HG02870 (cell line): ENCODE measurements around the gene DUSP11.
"Not testable (repeated sequence)": the region's sequence is repeated elsewhere in the genome, so short reads cannot be mapped to it uniquely, and the experiment has no call there.

Experiments used
- ATAC-seq: cut with Tn5 transposase; IDR thresholded peaks from one replicate; pipeline ENCODE4 v1.9.1; 2021; ENCODE audit warnings: mild to moderate bottlenecking, moderate library complexity; ENCODE audit not compliant: unreplicated experiment

Gene DUSP11

DNA sequence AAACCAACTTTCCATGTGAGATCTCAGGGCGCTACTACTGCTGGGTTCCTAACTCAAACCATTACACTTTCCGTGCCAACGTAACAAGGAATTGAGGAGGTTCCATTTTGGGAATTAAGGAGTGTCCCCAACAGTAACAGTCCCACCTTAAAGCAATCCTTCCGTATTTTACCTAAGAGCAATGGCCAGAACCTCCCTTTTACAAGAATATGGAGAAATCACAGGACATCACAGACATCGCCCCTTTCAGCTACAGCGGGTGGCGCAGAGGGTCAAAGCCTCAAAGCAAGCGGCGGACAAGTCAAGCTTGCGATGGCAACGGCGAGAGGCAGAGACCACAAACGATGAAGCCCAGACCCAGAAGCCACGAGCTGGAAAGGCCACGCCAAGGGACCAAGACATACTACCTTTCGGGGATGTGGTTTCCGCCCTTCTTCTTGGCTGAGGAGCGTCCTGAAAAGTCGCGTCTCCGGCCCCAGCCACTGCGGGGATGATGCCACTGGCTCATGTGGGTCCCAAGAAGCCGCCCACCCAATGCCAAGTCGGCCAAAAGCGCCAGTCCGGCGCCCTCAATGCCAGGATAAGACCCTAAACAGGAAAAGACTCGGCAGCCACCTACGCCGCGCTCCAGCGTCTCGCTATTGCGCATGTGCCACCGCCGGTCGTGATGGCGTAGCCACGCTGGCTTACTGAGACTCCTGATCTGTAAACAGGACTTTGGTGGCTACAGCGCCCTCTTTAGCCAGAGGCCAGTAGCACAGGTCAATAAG is at the start of gene DUSP11:
Gene DUSP11, minus strand, starts transcription at position 637 of the 770 bp plus-strand sequence. Its CDS starts 129 bp downstream, at position 508.
- ATAC-seq, result peak; percentile 99

DNA sequence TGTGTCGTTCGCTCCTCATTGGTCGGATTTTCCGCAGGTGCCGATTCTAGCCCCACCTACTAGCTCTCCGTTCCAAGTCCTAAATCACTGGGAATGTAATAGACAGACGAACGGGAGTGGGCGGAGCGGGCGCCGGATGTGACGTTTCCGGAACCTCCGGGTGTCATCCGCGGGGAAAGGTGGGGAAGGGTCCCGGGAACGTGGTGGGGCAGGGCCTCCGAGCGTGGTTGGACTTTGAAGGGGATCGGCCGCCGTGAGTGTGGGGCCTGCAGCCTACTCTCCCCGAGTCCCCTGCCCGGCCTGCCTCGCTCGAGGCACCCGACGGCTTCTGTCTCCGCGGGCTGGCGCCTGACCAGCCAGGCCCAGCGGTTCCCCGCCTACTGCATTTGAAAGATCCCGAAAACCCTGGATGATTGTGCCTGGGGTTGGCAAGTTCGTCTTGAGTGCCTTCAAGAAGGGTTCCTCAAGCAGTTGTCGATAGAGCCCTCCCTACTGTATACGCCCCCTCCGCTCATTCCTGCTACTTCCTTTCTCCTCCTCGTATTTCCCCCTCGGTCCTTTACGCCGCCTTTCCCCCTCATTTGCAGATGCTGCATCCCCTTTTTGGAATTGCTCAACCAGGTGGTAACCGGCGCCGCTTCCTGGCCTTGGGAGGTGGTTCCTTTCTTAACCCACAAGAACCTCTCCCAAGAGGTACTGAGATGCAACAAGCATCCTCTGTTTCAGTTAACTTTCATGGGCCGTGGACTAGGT is 49.1 kb upstream of the DUSP11 start, which contains the start of gene STAMBP:
Gene STAMBP, plus strand, starts transcription at position 144 of the 753 bp plus-strand sequence. CDS start 1,896 bp downstream, outside the sequence.
- peak; percentile 90 for ATAC-seq

DNA sequence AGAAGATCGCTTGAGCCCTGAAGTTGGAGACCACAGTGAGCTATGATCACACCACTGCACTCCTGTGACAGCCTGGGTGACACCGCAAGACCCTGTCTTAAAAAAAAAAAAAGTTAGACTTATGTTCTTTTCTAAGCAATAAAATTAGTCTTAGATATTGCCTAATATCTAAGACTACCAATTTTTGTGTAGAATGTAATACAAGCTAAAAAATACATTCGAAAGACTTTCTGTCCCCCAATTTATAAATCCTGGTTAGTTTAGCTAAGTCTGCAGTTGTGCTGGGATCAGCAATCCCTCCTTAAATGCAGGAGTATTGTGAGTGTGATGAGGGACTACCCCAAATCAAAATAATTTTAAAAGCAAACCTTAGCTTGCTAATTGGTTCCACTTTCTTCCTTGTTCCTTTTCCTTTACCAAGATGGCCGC is 48.5 kb upstream of the DUSP11 start:
- no peak for ATAC-seq

DNA sequence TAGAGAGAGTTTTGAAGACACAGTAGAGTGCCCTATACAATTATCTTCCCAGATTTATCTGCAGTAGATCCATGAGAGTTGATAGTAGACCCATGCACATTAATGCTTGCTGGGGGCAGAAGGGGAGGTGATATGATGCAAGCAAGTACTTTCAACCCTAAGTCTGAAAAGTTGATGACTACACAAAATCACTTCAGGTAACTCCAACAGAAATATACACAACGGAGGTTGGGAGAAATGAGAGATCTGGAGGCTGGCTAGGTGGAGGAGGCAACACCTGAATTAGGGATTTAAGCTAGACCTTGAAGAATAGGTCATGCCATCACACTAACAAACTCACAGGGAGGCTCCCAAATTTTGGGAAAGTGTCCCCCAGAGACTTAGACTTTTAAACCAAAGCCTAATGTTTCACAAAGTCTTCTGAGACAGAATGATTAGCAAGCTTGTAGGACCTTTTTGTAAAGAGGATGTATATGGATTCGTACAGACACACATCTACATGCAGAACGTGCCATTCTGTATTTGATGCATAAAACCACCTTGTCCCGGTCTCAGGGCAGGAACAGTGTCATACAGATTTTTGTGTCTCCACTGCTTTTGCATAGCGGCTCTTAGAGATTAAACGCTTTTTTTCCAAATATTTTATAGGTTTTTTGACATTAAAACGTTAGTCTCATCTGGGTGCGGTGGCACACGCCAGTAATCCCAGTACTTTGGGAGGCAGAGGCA is 47.9 kb upstream of the DUSP11 start:
- ATAC-seq, result no peak

DNA sequence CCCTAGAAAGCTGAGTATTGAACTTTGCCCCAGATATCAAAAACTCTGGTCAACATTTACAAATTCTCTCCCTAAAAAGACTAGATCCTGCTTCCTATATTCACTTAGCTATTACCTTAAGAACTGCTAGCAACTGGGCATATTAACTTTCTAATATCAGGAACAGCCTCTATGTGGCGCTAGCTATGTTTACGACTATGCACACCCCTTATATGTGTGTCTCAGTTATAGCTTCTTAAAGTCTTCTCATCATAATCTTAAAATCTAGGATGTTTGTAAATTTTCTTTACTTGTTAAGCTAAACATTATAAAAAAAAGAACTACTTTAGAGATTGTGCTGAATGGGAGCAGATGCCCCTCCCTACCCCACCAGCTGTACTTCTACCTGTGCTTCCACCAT is 47.1 kb upstream of the DUSP11 start:
- no peak for ATAC-seq

DNA sequence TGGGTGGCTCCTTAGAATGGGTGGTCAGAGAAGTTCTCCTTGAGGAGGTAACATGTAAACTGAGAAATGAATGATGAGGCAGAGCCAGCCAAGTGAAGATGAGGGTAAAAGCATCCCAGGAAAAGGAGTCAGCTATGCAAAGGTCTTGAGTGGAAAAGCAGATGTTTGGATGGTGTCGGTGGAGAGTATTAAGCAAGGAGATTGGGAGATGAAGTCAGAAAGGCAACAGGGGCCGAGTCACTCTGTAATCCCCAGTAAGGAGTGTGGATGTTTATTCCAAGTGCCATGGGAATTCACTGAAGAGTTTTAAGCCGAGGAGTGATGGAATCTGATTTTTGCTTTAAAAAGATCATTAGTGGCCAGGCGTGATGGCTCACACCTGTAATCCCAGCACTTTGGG is 45.5 kb upstream of the DUSP11 start:
- ATAC-seq, result no peak

DNA sequence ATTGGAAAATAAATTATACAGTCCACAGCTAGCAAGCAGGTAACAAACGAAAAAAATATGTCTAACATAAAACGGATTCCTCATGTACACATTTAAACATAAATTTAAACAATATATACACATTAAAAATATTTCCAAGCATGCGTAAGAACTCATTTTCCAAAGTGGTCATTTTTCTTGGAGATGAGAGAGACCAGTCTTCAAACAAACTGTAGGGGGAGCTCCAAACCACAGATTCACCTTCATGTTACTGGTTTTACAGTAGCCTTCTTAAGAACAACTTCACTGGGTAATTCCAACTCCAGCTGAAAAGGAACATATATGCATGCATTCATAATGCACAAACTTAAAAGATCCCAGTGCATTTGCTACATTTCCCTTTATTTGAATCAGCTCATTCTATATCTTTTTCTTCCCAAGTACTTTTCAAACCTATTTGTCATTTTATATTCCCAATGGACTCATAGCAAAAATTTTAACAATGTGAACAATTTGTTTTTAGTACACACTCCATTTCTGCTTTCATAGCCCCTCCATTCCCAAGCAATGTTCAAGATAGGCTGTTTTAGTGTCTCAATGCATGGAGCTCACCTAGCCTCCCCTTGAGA is 44.1 kb upstream of the DUSP11 start:
- no peak for ATAC-seq

DNA sequence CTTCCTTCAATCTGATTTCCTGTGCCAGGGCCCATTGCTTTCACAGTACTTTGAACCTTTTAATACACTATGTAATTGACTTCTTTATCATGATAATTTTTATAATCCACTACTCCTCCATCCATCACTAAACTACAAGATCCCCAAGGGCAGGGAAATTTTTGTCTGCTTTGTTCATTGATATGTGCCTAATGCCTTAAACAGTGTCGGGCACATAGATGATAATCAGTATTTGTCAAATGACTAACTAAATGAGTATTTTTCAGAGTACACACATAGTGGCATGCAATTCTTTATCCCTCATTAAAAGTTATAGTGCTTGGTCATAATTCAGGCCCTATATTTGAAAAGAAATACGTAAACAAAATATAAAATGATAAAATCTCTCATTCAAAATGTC is 43.5 kb upstream of the DUSP11 start:
- no peak for ATAC-seq

DNA sequence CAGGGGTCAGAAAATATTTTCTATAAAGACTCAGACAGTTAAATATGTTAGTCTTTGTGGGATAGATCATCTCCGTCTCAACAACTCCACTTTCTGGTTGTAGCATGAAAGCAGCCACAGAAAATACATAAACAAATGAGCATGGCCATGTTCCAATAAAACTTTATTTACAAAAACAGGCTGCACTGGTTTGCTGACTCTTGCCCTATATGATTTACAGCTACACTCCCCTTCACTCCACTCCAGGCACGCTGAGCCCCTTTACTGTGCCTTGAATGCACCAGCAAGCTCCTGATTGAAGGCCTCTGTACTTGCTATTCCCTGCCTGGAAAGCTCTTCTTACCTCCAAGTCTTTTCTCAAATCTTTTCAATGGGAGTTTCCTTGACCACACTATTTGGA is 43.1 kb upstream of the DUSP11 start:
- ATAC-seq, result no peak

DNA sequence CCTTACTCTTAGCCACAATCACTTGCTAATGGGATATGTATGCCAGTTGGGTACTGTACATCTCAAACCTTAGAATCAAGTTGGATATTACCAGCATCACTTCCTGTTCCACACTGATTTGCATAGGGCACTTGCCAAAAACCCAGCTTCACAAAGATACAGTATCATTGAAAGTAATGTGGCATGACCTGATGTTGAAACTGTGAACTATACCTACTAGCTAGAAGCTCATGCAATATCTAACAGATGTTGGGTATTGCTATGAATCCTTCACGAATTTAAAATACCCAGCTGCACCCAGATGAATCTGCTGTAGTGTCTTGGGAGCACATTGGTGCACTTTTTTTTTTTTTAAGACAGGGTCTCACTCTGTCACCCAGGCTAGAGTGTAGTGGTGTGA is 42.4 kb upstream of the DUSP11 start:
- peak; percentile 46 for ATAC-seq

DNA sequence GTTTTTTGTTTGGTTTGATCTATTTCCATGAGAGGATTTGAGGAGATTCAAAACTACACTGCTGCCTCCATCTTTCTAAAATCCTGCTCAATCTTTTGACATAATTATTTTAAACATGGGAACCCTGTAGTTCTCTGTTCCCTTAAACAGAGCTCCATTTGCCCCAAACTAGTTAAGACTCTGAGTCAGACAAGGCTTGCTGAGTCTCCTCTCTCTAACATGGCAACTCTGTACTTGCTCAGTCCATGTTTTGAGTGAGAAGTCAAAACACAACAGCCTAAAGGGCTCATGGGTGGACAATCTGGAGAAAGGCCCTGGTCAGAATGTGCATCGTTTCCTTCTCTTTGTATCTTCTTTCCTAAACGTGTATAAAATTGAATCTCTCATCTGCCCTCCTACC is 41.8 kb upstream of the DUSP11 start:
- ATAC-seq, result no peak

DNA sequence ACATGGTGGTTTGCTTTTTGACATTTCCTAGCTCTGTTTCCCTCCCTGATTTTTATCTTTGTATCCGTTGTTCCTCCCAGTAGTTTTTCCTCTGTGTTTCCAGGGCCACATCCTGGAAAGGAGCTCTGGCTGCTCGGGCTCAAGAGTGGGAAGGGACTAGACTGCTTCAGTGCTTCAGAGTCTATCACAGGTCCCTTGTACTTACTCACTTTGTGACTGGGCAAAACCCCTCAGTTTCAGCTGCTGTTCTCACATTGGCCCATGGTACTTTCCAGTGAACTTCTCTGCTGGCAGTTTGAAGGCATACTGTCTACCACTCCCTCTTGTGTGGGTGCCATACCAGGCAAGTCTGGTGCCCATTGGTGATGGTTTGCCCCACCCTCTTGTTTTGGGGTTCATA is 41.3 kb upstream of the DUSP11 start:
- peak; percentile 83 for ATAC-seq

DNA sequence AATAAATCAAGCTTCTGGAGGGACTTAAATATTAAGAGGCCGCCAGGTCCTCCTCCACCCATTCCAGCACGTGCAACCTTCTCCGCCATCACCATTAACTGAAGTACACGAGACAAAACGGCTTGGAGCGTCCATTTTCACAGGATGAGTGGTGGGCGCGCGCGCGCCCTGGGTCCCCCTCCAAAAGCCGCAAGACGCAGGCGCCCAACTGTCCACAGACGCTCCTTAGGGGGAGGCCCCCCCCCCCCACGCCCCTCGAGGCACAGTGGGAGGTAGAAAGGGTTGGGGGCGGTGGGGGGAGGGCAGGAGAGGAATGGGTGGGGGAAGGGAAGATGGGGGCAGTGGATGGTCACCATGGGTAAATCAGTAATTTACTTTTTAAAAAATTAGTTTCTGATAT is 38.4 kb upstream of the DUSP11 start:
- ATAC-seq, result no peak

DNA sequence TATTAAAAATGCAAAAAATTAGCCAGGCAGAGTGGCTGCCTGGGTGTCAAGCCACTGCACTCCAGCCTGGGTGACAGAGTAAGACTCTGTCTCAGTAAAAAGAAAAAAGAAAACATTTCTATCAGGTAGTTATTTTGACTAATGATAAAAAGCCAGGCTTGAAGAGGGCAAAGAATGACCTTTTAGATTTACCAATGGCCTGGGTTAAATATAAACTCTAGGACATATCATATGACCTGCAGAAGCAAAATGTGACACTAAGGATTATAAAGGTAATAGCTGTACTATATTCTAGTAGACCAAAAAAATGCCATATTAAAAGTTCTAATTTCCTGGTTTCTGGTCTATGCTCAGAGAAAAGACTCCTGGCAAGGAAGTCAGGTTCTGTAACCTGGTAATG is 32.7 kb upstream of the DUSP11 start:
- ATAC-seq, result no peak

DNA sequence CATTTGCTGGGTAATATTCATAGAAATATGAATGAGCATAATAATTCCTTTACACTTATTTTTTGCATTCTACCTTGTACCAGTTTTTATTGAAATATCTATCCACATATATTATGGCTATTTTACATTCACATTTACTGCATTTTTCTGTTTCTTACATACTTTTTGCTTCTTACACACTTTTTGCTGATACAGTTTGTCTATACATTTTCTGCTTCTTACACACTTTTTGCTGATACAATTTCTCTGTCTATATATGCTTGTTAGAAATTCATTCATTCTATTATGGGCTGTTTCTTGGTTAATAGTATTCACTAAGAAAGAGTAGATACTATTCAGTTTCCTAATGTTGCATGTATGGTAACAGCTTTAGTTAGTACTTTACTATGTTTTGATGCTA is 32.0 kb upstream of the DUSP11 start:
- no peak for ATAC-seq

DNA sequence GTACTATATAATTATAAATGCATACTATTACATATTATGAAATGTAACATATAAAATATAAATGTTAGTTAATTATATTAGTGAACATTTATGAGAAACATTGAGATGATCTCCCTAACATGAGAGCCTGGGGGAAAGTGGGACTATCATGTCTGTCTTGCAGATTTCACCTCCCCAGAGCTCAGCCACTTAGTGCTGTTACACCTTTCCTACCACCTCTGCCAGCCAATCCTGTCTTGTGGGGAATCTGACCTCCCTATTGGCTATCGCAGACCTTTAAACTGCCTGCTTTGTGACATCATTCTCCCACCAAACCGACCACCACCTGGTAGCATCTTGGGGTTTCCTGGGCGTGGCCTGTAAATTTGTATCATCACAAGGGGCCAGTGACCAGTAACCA is 4.0 kb upstream of the DUSP11 start, which contains the start of gene C2orf78:
Gene C2orf78, plus strand, starts transcription at position 301 of the 400 bp plus-strand sequence. CDS start 127 bp downstream, outside the sequence.
- not testable (repeated sequence) for ATAC-seq

DNA sequence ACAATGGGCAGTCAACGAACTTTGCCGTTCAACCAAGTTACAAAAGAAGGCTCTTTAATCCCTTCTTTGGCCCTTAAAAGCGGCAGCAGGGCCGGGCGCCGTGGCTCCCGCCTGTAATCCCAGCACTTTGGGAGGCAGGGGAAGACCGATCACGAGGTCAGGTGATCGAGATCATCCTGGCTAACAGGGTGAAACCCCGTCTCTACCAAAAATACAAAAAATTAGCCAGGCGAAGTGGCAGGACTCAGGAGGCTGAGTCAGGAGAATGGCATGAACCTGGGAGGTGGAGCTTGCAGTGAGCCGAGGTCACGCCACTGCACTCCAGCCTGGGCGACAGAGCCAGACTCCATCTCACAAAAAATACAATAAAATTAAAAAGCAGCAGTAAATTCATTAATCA is 3.5 kb upstream of the DUSP11 start:
- not testable (repeated sequence) for ATAC-seq

DNA sequence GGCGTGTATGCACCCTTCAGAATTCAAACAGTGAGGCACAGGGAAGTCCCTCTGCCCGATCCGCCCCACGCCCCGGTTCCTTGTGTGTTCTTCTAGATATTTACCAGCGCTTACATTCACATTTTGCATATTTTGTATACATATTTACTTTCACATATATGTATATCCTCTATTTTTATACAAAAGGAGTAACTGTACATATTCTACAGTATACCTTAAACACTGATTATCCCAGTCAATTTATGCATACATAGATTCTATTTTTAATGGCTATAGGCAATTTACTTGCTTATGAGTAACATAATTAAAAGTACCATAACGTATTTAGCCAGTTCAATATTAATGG is 307 bp upstream of the DUSP11 start:
- ATAC-seq, result peak; percentile 6

DNA sequence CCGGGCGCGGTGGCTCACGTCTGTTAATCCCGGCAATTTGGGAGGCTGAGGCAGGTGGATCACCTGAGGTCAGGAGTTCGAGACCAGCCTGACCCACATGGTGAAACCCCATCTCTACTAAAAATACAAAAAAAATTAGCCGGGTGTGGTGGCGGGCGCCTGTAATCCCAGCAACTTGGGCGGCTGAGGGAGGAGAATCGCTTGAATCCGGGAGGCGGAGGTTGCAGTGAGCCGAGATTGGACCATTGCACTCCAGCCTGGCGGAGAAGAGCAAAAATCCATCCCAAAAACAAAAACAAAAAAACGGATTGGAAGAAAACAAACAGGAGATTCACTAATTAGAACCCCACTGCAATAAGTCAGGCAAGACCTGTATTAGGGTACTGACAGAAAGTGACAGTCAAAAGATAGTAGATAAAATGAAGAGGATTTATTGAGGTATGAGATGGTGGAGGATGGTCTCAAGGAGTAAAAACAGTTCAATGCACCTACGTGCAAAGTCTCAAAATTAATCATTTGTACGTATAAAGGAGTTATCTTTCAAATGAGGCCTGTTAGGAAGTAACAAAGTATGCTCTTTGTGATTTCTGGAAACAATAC is 936 bp downstream of the DUSP11 start:
- not testable (repeated sequence) for ATAC-seq

DNA sequence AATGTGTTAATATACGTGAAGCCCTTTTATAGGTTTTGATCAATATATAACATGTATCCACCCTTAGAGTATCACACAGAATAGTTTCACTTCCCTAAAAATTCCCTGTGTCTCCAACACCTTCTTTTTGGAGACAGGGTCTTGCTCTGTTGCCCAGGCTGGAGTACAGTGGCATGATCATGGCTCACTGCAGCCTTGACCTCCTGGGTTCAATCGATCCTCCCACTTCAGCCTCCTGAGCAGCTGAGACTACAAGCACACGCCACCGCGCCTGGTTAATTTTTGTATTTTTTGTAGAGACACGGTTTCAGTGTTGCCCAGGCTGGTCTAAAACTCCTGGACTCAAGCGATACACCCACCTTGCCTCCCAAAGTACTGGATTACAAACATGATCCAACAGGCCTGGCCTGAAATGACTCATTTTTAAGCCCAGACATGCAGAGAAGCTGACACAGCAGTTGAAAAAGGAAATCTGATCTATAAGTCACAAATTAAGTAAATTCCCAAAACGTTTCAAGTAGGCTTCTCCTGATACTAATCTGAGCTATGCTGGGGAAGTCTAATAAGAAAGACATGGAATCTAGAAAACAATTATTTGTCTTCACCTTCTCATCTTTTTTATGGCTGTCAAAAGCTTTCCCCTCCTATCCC is 2.9 kb downstream of the DUSP11 start:
- no peak for ATAC-seq
